Muscle of arm (tissue), 12 donors: ENCODE measurements around the gene GPR179. TPM values are rescaled to one million over a fixed set of nuclear protein-coding genes. Genes with fewer than 3 reads are reported as not detected.

Experiments
- DNase-seq: peaks from one replicate; pipeline ENCODE4 v3.0.0-alpha.2; 2013
- polyA plus RNA-seq, 12 donors: library from polyadenylated mRNA; unstranded; fragments of 120-200 nt; gene quantifications; one replicate each; pipeline ENCODE4 v1.2.1, GENCODE V29; 2013; ENCODE audit not compliant: insufficient read length in 12 of 12

The GPR179 gene
- polyA plus RNA-seq, 12 donors: 0.19 to 0.97 (median 0.56) TPM; not detected in 2

DNA sequence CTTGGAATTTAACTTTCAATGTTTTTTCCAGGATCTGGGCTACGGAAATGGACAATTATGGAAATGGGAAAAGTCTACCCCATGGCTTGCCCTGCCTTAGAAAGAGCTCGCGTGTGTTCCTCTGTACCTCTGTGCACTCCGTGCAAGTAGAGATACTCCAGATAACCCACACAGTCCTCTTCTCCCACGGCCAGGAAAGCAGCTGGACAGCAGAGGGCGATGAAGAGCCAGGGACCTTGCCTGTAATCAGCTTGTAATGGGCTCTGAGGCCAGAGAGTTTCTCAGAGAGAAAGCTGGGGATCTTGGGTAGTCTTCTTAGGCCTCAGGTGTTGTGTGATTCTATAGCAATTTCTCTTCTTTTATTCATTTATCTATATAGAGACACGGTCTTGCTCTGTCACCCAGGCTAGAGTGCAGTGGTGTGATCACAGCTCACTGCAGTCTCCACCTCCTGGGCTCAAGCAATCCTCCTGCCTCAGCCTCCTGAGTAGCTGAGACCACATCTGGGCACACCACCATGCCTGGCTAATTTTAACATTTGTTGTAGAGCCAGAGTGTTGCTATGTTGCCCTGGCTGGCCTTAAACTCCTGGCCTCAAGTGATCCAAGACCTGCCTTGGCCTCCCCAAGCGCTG is 5.5 kb upstream of the GPR179 start:
- peak; percentile 89 for DNase-seq

- DNase-seq: no peak
These were observed 2.0 kb upstream of the GPR179 start for GRCh38 chr17:38345743-38346142.

GRCh38 chr17:38344420-38344745 is 627 bp upstream of the GPR179 start:
- DNase-seq: no peak

GRCh38 chr17:38342886-38343607 is 709 bp downstream of the GPR179 start:
- no peak for DNase-seq

DNA sequence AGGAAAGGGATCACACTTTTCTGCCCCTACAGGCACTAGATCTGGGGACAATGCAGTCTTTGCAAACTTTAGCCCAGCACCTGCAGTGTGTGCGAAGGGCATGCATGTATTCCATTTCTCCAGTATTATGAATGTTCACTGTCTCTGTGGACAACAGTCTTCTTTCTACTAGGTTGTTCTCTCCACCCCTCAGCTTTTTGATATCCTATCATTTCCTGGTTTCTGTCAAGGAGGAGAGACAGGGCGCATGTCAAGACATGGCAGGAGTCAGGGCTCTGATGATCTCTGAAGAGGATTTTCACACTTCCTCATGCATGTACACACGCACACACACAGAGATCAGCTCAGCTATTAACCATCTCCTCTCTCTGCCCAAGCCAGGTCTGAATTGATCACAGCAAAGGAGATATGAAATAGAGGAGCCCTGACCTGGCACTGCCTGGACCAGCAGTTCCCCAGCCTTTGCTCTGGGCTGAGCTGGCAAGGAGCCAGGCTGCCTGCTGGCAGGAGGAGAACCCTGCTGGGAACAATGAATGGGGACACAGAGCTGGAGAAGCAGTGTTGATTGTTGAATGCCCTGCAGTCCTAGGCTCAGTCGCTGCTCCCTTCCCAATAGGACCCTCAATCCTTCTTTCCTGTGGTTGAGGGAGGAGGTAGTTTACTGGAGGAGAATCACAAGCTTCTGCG is 2.6 kb downstream of the GPR179 start:
- no peak for DNase-seq

DNA sequence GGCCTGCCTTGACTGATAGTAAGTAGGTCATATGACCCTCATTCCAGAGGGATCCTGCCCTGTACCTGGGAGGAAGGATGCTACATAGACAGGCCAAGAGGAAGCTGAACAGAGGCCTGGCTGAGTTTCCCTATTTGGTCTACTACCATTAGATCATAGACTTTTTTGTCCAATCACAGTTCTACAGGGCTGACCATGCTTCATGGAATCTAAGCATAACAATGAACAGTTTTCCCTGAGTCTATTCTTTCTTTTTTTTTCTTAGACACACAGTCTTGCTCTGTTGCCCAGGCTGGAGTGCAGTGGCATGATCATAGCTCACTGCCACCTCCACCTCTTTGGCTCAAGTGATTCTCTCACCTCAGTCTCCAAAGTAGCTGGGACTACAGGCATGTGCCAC is 3.9 kb downstream of the GPR179 start:
- DNase-seq: no peak

GRCh38 chr17:38338535-38338934 is 5.2 kb downstream of the GPR179 start:
- no peak for DNase-seq

DNA sequence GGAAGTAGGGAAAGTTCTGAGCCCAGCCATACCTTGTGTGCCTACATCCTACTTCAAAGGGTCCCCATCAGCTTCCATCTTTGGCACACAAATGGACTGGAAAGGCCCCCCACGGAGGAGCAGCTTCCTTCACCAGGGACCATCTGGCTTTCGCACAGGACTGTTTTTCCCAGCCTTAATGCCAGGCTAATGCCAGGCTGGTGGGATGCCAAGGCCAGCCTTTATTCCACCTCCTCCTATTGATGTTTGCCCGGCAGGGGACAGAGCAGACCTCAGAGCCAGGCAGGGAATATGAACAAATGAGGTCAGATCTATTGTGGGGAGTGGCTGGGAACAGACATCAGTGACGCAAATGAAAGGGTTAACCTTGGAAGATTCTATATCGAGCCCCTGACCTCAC is 5.7 kb downstream of the GPR179 start:
- no peak for DNase-seq

DNA sequence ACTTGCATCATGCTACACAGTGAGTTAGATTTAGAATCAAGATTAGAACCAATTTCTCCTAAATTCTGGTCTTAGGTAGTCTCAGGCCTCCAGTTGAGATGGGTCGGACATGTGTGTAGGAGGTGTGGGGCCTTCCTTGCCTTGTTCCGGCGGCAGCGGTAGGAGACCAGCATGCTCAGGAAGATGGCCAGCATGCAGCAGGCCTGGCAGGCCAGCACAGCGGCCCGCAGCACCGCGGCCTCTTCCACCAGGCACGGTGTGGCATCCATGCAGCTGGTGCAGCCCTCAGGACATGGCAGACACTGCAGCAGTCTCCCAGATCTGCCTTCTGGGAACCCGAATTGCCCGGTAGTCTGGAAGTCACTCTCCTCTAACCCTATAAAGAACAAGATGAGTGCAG is 6.9 kb downstream of the GPR179 start:
- DNase-seq: no peak

DNA sequence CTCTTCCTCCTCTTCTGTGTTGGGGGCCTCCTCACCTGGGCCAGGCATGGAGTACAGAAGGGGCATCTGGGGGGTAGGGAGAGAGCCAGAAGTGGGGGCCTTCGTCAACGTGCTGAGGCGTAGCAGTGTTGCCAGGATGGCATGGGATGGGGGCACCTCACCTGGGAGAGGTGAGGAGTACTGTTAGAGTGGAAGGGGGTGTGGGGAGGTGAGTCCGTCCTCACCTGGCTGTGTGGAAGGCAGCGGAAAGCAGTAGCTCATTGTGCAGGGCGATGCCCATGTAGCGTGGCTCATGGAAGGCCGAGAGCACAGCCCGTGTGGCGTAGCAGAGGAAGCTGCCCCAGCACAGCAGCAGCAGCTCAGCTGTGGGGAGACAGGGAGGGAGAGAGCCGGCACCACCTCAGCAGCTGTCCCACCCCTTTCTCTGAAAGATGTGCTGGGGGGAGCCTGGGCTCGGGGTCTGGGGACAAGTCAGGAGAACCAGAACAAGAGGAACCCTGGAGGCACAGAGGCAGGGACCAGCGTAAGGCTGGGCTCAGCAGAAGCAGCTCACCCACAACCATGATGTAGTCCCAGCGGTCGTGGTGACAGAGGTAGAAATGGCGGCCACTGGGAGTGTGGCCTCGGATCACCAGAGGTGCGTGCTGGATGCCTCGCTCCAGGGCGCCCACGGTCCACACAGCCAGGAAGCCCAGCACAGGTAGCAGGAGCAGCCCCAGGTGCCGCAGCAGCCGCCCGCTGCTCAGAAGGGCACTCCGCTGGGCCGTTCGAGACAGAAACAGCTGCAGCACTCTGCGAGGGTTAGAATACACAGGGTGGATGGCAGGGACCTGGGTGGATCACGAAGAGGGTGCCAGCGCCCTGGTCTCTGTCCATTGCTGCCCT is 9.0 kb downstream of the GPR179 start:
- DNase-seq: no peak

DNA sequence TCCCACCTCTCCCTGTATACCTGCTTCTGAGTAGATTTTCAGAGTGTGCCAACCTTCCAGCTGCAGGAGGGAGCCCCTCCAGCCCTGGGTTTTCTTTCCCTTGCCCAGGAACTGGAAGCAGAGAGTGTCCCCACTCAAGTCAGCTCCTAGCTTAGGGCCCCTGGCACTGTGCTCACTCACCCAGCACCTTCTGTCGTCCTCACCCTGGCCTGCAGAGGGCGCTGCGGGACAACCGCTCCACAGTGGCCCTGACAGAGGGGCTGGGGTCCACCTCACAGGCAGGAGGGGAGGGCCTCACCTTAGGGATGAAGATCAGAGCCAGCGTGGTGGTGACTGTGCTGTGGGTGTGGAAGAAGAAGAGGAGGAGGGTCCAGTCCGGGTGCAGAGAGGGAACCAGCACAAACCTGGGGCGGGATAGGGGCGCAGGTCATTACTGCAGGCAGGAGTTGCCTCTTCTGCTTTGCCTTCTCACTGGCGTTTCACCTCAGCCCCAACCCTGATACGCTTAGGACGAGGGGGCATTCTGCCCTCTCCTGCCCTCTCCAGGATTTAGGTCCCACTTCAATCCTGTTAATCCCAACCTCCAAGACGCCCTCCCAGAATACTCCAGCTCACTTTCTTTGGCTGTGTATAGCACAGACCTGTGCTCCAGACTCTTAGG is 10.0 kb downstream of the GPR179 start:
- DNase-seq: no peak

DNA sequence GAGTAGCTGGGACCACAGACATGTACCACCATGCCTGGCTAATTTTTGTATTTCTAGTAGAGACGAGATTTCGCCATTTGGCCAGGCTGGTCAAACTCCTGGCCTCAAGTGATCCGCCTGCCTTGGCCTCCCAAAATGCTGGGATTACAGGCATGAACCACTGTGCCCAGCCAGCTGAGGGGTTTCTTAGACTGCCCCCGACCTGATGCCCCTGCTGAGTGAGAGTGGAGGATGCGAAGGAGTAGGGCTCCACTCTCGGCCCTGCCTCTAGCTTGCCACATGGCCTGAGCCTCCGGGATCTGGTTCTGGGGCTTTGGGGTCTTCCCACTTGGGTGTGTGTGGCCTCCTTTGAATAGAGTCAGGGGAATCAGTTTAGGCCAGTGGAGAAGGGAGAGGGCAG is 11.0 kb downstream of the GPR179 start:
- no peak for DNase-seq

GRCh38 chr17:38330941-38331411 is 12.8 kb downstream of the GPR179 start:
- no peak for DNase-seq

GRCh38 chr17:38329808-38330730 is 13.7 kb downstream of the GPR179 start:
- DNase-seq: no peak

DNA sequence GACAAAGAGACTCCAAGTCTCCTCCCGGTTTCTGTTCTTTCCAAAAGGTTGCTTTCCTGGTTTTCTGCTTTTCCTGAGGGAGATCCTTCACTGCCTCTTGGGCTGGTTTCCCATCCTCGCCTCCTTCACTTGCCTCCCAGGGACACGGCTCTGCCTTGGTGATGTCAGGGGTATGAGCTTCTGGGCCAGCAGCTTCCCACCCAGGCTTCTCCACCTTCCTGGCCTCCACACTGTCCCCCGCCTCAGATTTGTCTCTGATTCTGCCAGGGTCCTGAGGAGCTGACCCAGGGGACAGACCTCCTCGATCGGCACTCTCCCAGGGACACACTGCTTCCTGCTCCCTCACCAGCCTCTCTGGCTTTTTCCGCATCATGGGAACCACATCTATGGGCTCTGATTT is 14.5 kb downstream of the GPR179 start:
- DNase-seq: no peak

DNA sequence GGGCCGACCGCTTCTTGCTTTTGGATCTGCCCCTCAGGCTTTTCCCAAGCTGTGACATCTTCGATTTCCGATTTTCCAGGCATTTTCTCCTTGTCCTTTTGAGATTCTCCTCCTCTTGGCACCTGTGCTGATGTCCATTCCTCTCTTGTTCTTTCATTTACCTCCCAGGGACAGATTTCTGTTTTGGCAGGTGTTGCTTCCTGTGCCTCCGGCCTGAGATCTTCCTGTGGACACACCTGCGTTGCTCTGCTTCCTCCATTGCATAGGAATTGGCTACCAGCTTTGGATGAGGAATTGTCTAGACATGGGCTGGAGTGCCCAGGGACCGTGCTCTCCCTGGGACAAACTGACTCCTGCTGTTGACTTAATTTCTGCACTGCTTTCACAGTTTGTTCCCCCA is 15.1 kb downstream of the GPR179 start:
- DNase-seq: no peak

DNA sequence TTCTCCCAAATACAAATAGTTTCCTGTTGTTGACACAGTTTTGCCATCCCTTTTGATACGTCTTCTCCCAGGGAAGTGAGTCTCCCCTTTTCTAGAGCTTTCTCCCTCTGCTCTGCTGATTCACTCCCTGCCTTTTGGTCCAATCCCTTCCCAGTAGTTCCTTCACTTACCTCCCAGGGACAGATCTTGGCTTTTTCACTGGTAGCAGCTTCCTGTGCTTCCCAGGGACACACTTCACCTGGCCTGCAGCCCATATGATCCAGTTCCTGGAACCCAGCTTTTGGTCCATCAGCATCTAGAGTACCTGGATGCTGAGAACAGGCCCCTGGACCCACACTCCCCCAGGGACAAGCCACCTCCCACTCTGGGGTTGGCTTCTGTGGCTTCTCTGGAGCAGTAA is 15.8 kb downstream of the GPR179 start:
- DNase-seq: no peak

GRCh38 chr17:38326996-38327792 is 16.6 kb downstream of the GPR179 start:
- DNase-seq: no peak

DNA sequence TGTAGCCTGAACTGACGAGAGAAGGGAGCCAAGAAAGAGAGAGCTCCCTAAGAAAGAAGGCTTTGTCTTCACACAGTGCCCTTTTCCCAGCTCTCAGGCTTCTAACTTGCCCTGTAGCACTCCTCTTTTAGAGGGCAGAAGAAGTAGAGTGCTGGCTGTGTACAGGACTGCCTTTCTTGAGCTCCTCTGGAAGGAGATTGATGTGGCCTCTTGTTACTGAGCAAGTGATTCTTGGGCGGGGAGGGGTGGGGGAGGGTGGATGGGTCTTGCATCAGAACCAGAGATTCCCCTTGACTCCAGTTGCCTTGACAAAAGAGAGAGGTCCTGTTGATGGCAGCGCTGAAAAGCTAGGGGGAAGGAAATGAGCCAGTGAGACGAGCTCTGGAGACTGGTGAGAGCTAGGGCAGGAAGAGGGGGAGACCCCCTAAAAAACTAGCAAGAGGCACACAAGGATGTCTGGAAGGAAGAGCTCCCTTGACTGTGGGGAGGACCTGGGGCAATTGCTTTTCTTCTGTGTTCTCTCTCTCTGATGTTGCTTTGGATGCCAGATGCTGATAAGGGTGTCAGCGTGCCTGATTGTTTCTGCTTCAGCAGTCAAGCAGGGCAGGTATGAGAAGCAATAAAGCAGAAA is 18.4 kb downstream of the GPR179 start:
- DNase-seq: no peak
